Activated CD8-positive, alpha-beta T cell treated with anti-CD3 and anti-CD28 coated beads for 36 hours (primary cell): ENCODE measurements around the gene SOCS1. TPM values are rescaled to one million over a fixed set of nuclear protein-coding genes. Genes with fewer than 3 reads are reported as not detected.
A peak's percentile ranks its signal among the peaks of the same experiment; 100 is the strongest.

Experiments used
- ATAC-seq: fragments of 200-7000 bp; cut with Tn5 transposase; one replicate; pipeline ENCODE4 v1.10.0; 2021; ENCODE audit warnings: mild to moderate bottlenecking, moderate library complexity
- CTCF ChIA-PET: fragments of 350-600 bp; sonication (Branson Sonifier 250); formaldehyde crosslinking; loops from one replicate; lab custom pipeline; 2021; ENCODE audit warnings: antibody characterized with exemption; lab: Charles Lee
- POLR2A ChIA-PET: fragments of 350-600 bp; sonication (Branson Sonifier 250); formaldehyde crosslinking; loops from one replicate; lab custom pipeline; 2021; ENCODE audit warnings: antibody characterized with exemption; lab: Charles Lee
- DNase-seq: peaks from one replicate; pipeline ENCODE4 v3.0.0-alpha.2; 2020
- H3K27ac Mint-ChIP-seq: one replicate; pipeline ENCODE4 v1.8.0; 2021; ENCODE audit warnings: mild to moderate bottlenecking, mixed read lengths
- H3K27me3 Mint-ChIP-seq: one replicate; pipeline ENCODE4 v1.8.0; 2021; ENCODE audit warnings: mixed read lengths
- H3K36me3 Mint-ChIP-seq: one replicate; pipeline ENCODE4 v1.8.0; 2021; ENCODE audit warnings: low read depth, mixed read lengths
- H3K4me1 Mint-ChIP-seq: one replicate; pipeline ENCODE4 v1.8.0; 2021; ENCODE audit warnings: low read depth, mixed read lengths
- H3K4me3 Mint-ChIP-seq: one replicate; pipeline ENCODE4 v1.8.0; 2021; ENCODE audit warnings: mild to moderate bottlenecking, moderate library complexity, mixed read lengths
- H3K9me3 Mint-ChIP-seq: one replicate; pipeline ENCODE4 v1.8.0; 2021; ENCODE audit warnings: mixed read lengths
- CTCF ChIP-seq: fragments of 200-600 bp; IDR thresholded peaks from one replicate; pipeline ENCODE4 v1.8.0; 2022; ENCODE audit warnings: antibody characterized with exemption, mild to moderate bottlenecking
- intact Hi-C: fragments of 100-400 bp; cut with micrococcal nuclease; formaldehyde crosslinking; loops from one replicate; pipeline ENCODE4 v1.10.0; 2022
- total RNA-seq, 2 experiments: library from RNA; stranded (reverse); gene quantifications; one replicate each; pipeline ENCODE4 v1.2.3, GENCODE V29; 2021

The SOCS1 gene
- total RNA-seq, 2 experiments from 2014 or later, result 75.7 to 75.8 TPM

GRCh38 chr16:11262915-11263314 lies 6.9 kb upstream of the SOCS1 start:
- CTCF ChIA-PET, result interaction anchor here (1.0 to 1.6 kb wide), 8 partner anchors 35 to 303 kb away, joined by 3 to 9 read pairs (median 4); no protein-coding TSS in a partner anchor
- no peaks in the 10 kb centered on the region for H3K27me3 Mint-ChIP-seq
- H3K9me3 Mint-ChIP-seq, result no peaks in the 10 kb centered on the region
- no peak for ATAC-seq
- no peak for TF ChIP-seq CTCF
- peaks cover 44% of the 10 kb centered on the region for H3K4me1 Mint-ChIP-seq
- no peak for DNase-seq
- no peak overlapping the region for H3K4me3 Mint-ChIP-seq
- no peak overlapping the region for H3K27ac Mint-ChIP-seq
- no peaks in the 10 kb centered on the region for H3K36me3 Mint-ChIP-seq
- POLR2A ChIA-PET, result interaction anchor here (0.8 to 1.7 kb wide), 5 partner anchors 9 to 91 kb away, joined by 3 to 11 read pairs (median 6); no protein-coding TSS in a partner anchor
- intact Hi-C loops, result no loop called here

- intact Hi-C loops, result no loop called here
Observed at GRCh38 chr16:11260596-11260966, 4.6 kb upstream of the SOCS1 start.

GRCh38 chr16:11259655-11260595 lies 3.9 kb upstream of the SOCS1 start:
- no peaks in the 10 kb centered on the region for H3K27me3 Mint-ChIP-seq
- ChIA-PET CTCF (interaction anchor here (1.0 to 9.0 kb wide), 7 partner anchors 14 to 296 kb away, joined by 3 to 88 read pairs (median 7); partner anchors contain the start of gene PRM3), POLR2A (interaction anchor here (0.6 to 9.2 kb wide), 8 partner anchors 8 to 364 kb away, joined by 3 to 147 read pairs (median 5); partner anchors contain the start of gene RMI2)
- DNase-seq, result no peak
- no peak overlapping the region for H3K4me3 Mint-ChIP-seq
- no peak for ATAC-seq
- intact Hi-C loops, result no loop called here
- H3K27ac Mint-ChIP-seq, result no peak overlapping the region
- H3K9me3 Mint-ChIP-seq, result no peaks in the 10 kb centered on the region
- H3K4me1 Mint-ChIP-seq, result peaks cover 54% of the 10 kb centered on the region
- TF ChIP-seq CTCF, result no peak
- H3K36me3 Mint-ChIP-seq, result peaks cover 4% of the 10 kb centered on the region

More at GRCh38 chr16:11260596-11260966, 4.6 kb upstream of the SOCS1 start:
- Mint-ChIP-seq H3K4me3 (no peak overlapping the region), H3K36me3 (no peaks in the 10 kb centered on the region), H3K27ac (no peak overlapping the region), H3K27me3 (no peaks in the 10 kb centered on the region), H3K4me1 (peaks cover 56% of the 10 kb centered on the region), H3K9me3 (no peaks in the 10 kb centered on the region)
- ATAC-seq (no peak), DNase-seq (no peak)
- ChIA-PET POLR2A (interaction anchor here (0.9 to 6.7 kb wide), 4 partner anchors 9 to 86 kb away, joined by 3 to 21 read pairs (median 4); partner anchors contain the start of genes PRM3 and RMI2), CTCF (interaction anchor here (1.5 to 9.0 kb wide), 3 partner anchors 95 to 296 kb away, joined by 4 to 88 read pairs (median 80); no protein-coding TSS in a partner anchor)
- no peak for TF ChIP-seq CTCF

GRCh38 chr16:11258553-11259492 lies 2.8 kb upstream of the SOCS1 start:
- no peak for TF ChIP-seq CTCF
- CTCF ChIA-PET, result interaction anchor here (0.8 to 9.0 kb wide), 13 partner anchors 12 to 310 kb away, joined by 3 to 88 read pairs (median 3); partner anchors contain the start of gene PRM3
- Mint-ChIP-seq H3K27me3 (no peaks in the 10 kb centered on the region), H3K36me3 (peaks cover 14% of the 10 kb centered on the region), H3K9me3 (no peaks in the 10 kb centered on the region), H3K4me1 (peaks cover 43% of the 10 kb centered on the region), H3K4me3 (peak overlapping the region; percentile 23), H3K27ac (peak overlapping the region; percentile 46)
- POLR2A ChIA-PET, result interaction anchor here (0.6 to 9.2 kb wide), 13 partner anchors 9 to 365 kb away, joined by 3 to 147 read pairs (median 4); partner anchors contain the start of gene RMI2
- intact Hi-C loops, result no loop called here
- peak; percentile 64 for DNase-seq
- peak; percentile 9 for ATAC-seq
